Amniotic stem cell (primary cell): ENCODE results near the gene EHMT2.
"Not testable (repeated sequence)": the region's sequence is repeated elsewhere in the genome, so short reads cannot be mapped to it uniquely, and the experiment has no call there.

Experiments
- DNase-seq: peaks from one replicate; lab custom pipeline; 2025; lab: John Stamatoyannopoulos, UW

Gene EHMT2

DNA sequence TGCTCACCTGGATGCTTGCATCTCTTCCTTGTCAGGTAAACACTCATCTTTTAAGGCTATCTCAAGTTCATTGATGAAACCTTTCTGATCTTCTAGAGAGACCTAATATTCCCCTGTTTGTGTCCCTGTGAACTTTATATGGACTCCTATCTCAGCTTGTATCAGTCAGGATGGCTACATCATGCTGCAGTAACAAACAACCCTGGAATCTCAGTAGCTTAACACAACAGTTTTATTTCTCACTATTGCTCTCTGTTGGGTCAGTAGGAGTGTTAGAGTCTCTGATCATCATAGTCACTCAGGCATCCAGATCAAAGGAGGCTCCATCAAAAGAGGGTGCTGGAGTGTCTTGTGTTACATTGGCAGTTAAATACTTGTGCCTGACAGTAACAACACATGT lies 17.9 kb upstream of the EHMT2 start:
- DNase-seq, result no peak

DNA sequence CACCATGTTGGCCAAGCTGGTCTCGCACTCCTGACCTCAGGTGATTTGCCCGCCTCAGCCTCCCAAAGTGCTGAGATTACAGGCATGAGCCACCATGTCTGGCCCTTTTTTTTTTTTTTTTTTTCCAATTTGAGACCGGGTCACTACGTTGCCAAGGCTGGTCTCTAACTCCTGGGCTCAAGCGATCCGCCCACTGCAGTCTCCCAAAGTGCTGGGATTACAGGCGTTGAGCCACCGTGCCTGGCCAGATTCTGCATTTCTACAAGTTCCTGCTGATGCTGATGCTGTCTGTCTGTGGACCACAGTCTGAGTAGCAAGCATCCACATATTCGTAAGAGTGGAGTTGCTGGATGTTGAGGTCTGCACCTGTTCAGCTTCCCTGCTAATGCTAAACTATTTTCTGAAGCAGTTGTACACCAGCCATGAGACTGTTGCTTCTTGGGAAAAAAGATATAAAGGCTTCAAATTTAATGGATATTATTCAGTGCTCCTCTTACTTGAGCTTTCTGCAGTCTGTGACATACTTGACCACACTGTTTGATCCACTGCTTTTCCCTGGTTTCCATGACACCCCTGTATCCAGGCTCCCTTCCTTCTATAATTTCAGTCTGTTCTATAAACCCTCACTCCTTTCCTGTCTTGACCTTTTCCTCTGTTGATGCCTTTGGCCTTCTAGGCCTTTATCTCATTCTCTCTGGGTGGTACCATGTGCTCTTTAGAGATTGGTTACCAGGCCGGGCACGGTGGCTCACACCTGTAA lies 14.5 kb upstream of the EHMT2 start:
- no peak for DNase-seq

DNA sequence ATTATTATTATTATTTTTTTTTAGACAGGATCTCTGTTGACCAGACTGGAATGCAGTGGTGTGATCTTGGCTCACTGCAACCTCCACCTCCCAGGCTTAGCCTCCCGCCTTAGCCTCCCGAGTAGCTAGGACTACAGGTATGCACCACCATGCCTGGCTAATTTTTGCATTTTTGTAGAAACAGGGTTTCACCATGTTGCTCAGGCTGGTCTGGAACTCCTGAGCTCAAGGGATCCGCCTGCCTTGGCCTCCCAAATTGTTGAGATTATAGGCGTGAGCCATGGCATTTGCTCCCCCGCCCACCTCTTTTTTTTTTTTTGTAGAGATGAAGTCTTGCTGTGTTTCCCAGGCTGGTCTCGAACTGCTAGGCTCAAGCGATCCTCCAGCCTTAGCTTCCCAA lies 11.8 kb upstream of the EHMT2 start:
- not testable (repeated sequence) for DNase-seq

DNA sequence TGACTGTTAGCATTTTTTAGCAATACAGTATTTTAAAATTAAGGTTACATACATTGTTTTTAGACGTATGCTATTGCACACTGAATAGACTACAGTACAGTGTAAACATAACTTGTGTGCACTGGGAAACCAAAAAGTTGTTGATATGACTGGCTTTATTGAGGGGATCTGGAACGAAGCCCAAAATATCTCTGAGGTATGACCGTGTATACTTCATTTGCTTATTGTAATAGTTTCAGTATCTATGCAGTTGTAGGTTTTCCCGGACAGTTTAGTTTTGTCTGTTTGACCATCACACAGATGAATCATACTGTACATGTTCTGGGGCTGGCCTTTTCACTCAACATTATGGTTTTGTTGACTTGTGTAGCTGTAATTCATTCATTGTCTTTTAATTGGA lies 11.3 kb upstream of the EHMT2 start:
- DNase-seq, result no peak

DNA sequence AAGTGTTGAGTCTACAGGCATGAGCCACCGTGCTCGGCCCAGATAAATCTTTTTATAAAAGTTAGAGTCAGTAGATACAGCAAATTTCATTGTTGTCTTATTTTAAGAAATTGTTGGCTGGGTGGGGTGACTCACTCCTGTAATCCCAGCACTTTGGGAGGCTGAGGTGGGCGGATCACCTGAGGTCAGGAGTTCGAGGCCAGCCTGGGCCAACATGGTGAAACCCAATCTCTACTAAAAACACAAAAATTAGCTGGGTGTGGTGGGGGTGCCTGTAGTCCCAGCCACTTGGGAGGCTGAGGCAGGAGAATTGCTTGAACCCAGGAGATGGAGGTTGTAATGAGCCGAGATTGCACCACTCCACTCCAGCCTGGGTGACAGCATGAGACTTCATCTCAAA lies 10.8 kb upstream of the EHMT2 start:
- not testable (repeated sequence) for DNase-seq

DNA sequence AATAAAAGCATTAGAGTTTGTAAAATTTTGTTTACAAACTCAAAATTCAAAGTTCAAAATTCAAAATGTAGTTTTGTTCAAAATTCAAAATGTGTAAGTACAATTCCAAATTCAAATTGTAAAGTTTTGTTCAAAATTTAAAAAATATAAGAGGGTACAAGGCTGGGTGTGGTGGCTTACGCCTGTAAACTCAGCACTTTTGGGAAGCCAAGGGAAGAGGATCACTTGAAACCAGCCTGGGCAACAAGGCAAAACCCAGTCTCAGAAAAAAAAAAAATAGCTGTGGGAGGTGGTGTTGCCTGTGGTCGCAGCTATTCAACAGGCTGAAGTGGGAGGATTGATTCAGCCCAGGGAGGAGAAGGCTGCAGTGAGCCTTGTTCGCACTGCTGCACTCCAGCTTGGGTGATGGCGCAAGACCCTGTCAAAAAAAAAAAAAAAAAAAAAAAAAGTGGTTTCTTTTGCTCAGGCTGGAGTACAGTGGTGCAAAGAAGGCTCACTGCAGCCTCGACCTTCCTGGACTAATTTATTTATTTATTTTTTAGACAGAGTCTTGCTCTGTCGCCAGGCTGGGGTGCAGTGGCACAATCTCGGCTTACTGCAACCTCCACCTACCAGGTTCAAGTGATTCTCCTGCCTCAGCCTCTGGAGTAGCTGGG lies 9.8 kb upstream of the EHMT2 start:
- DNase-seq, result no peak

- DNase-seq, result not testable (repeated sequence)
Measured at GRCh38 chr6:31906727-31907126, 9.2 kb upstream of the EHMT2 start.

- DNase-seq, result no peak
Measured at GRCh38 chr6:31906122-31906521, 8.6 kb upstream of the EHMT2 start.

DNA sequence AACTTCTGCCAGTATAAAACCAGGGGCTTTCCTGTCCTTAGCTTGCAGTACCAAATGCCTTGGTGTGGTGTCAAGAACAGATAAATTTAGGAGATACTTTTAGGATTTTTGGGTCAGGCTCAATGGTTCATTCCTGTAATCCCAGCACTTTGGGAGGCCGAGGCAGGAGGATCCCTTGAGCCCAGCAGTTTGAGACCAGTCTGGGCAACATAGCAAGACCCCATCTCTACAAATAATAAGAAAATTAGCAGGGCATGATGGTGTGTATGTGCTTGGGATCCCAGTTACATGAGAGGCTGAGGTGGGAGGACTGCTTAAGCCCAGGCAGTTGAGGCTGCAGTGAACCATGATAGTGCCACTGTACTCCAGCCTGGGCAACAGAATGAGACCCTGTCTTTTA lies 7.5 kb upstream of the EHMT2 start:
- no peak for DNase-seq

DNA sequence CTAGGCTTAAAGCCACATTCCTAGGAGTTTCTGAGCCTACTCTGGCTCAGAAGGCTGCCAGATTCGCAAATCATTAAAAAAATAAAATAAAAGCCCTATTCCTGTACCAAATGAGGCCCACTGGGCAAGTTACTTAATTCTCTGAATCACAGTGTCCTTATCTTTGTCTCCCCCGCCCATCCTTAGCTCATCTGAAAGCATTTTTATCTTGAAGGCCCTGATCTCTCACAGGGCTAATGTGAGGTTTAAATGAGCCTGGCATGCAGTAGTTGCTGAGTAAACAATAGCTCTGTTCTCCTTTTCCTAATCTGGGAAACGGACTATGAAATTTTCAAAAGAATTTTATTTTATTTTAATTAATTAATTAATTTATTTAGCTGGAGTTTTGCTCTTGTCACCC lies 6.5 kb upstream of the EHMT2 start:
- DNase-seq, result no peak

GRCh38 chr6:31901953-31902643 lies 4.6 kb upstream of the EHMT2 start, which contains the start of gene ZBTB12:
TSS of gene ZBTB12 (minus strand) at chr6:31902086. CDS start at chr6:31901305, 781 bp downstream.
- peak; percentile 79 for DNase-seq

DNA sequence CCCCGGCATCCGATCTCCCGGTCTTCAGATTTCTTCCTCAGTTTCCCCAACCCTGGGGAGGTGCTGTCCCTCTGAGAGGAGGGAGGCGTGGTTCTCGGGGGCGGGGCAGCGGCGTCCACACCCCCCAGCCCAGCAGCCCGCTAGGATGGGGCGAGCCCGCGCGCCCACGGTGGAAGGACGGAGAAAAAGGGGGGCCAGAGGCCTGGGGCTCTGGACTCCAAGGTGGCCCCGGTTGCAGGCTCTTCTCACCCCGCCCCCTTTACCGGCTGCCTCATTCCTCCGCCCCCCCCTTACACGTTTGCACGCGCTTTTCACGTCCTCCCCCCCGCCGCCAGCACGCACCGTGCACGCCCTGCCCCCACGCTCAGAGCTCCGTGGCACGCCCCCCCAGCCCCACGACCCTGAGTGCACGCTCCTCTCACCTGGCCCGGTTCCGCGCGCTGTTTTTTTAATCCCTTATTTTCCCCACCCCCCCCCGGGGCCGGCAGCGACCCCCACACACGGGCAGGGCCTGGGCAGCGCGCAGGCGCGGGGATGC lies 4.0 kb upstream of the EHMT2 start:
- DNase-seq, result no peak

DNA sequence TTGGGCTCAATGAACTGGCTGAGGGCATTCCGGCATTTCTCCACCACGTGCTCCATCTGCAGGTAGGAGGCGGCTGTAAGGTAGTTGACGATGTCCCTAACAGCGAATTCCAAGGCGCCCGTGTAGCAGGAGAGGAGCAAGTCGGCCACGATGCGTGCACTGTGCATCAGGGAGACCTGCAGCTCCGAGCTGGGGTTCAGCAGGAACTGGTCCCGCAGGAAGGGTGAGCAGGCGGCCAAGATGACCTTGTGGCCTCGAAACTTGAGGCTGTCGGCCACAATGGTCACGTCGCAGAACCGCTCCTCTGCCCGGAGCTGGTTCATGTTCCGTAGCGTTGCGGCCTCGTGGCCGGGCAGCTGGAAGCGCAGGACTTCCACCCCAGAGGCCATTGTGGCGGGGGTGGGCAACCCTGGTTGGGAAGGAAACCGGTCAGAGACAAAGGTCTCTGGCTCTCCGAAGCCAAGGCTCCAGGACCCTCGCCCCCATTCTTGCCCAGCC lies 3.5 kb upstream of the EHMT2 start:
- no peak for DNase-seq

DNA sequence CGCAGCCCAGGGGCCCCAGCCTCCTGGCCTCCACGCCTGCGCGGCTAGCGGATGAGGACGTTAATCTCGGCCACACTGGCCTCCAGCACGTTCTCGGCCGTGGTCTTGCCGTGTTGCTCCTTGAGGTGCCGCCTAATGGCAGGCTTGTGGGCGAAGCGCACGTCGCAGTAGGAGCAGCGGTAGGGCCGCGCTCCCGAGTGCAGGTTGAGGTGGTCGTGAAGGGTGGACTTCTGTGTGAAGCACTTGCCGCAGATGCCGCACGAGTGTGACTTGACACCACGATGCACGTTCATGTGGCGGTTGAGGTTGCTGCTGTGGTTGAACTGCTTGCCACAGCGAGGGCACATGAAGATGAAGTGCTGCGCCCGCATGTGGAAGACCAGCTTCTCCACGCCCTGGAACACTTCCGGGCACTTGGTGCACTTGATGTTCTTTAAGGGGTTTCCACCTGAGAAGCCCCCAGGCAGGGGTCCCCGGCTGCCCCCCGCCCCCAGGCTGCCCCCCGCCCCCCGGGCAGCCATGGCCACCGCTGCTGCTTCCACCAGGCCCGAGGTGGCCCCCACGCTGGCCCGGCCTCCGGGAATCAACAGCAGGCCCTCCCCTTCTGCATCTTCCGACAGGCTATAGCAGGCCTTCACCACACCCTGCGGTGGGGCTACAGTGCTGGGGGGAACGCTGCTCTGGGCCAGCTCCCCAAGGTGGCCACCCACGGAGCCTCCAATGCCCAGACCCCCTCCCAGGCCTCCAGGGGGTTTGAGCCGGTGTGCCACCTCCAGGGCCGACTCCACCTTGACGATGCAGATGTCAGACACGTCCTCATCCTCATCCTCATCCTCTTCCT lies 2.6 kb upstream of the EHMT2 start:
- no peak for DNase-seq

DNA sequence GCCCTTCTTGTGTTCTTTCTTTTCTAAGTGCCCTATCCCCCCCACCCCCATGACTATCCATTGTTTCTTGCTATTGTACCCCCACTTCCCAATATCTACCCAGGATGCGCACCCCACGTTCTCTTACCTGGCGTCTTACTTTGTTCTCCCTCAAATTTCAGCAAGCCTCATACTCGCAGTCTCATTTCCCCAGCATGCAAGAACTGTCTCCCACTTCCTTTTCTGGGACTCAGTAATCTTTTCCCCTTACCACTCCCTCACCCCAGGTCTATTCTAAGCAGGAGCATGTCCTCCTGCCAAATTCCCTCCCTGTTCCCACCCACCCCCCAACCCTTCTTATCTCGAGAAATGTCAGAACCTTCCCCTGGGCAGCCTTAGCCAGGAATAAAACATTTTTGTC lies 1.7 kb upstream of the EHMT2 start:
- DNase-seq, result no peak

GRCh38 chr6:31898383-31899011 lies 999 bp upstream of the EHMT2 start:
- no peak for DNase-seq

GRCh38 chr6:31896856-31897611 lies 464 bp downstream of the EHMT2 start:
- no peak for DNase-seq

DNA sequence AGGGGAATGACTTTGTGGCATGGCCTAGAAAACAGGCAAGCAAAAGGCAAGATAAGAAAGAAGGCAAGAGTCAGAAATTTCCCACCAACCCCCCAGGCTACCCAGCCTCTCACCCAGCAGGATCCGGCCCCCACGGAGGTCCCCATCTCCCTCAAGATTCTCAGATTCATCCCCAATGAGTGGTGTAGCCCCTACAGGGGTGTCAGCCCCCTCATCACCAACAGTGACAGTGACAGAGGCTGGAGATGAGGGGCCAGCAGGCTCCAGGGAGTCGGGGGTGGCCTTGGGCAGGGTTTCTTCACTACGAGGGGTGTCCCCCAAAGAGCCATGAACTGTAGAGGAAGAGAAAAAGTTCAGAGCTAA lies 1.0 kb downstream of the EHMT2 start:
- DNase-seq, result no peak

GRCh38 chr6:31892821-31893220 lies 4.7 kb downstream of the EHMT2 start:
- DNase-seq, result no peak

GRCh38 chr6:31889331-31889972 lies 8.0 kb downstream of the EHMT2 start:
- DNase-seq, result no peak
